Activated CD4-positive, alpha-beta T cell treated with anti-CD3 and anti-CD28 coated beads, Interleukin-2, Interleukin-4, amounts not matched to agents 100 ng/mL and 50 ng/mL, durations not matched to agents 16 hours and 8 hours (primary cell): ENCODE data around the gene LZTR1.
"Not testable (repeated sequence)": the region's sequence is repeated elsewhere in the genome, so short reads cannot be mapped to it uniquely, and the experiment has no call there.

Experiments
- DNase-seq: peaks from one replicate; pipeline ENCODE4 v3.0.0-alpha.2; 2020; ENCODE audit warnings: low spot score

The LZTR1 gene

DNA sequence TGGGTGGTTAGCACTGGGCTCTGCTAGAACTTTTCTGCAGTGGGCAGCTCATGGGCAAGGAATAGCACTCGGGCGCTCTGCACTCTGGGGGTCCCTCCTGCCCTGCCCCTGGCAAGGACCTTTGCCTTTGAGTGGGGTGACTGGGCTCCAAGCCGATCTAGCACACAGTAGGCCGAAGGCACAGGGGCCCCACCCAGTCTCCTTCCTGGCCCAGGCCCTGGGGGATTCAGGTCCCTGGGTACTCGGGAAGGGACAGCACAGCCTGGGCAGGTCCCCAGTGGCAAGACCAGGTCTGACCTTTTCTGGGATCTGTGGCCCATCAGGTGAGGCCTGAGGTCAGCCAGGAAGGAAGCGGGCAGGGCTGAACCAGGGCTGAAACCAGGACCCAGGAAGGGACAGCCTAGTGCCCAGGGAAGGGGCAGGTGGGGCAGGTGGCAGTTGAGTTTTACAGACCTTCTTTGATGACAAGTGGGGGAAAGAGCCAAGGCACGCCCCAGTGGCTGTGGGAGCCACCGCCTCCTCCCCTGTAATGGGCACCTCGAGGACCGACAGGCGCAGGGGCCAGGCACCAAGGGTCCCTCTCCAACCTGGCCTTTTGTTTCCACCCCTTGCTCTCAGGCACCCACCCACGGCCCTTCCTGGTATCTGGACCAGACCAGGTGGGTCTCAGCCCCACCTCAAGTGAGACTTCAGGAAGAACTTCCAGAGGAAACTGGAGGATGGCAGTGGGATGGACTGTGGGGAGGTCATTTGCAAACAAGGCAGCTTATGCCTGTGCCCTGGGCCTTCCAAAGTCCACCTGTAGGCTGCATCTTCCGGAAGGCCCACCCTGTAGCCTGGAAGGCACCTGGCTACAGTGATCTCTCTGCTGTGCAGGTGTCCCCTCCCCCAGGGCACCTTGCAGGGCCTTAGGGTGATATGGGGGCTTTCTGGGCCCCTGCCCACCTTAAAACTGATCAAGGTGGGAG lies 15.9 kb upstream of the LZTR1 start:
- no peak for DNase-seq

- DNase-seq: no peak
These were observed 15.0 kb upstream of the LZTR1 start, which contains the start of gene AIFM3 for GRCh38 chr22:20966883-20967696. Gene AIFM3 (plus strand): TSS chr22:20967255. CDS start chr22:20967945, 690 bp downstream.

- no peak for DNase-seq
These were observed 14.3 kb upstream of the LZTR1 start for GRCh38 chr22:20967697-20968211.

GRCh38 chr22:20968281-20968977 lies 13.7 kb upstream of the LZTR1 start:
- DNase-seq: no peak

- no peak for DNase-seq
These were observed 11.0 kb upstream of the LZTR1 start for GRCh38 chr22:20970939-20971657.

GRCh38 chr22:20972014-20972694 lies 9.9 kb upstream of the LZTR1 start:
- DNase-seq: not testable (repeated sequence)

- no peak for DNase-seq
These were observed 9.0 kb upstream of the LZTR1 start for GRCh38 chr22:20972933-20973577.

GRCh38 chr22:20973634-20974286 lies 8.3 kb upstream of the LZTR1 start:
- no peak for DNase-seq

- DNase-seq: no peak
These were observed 7.7 kb upstream of the LZTR1 start for GRCh38 chr22:20974336-20974955.

DNA sequence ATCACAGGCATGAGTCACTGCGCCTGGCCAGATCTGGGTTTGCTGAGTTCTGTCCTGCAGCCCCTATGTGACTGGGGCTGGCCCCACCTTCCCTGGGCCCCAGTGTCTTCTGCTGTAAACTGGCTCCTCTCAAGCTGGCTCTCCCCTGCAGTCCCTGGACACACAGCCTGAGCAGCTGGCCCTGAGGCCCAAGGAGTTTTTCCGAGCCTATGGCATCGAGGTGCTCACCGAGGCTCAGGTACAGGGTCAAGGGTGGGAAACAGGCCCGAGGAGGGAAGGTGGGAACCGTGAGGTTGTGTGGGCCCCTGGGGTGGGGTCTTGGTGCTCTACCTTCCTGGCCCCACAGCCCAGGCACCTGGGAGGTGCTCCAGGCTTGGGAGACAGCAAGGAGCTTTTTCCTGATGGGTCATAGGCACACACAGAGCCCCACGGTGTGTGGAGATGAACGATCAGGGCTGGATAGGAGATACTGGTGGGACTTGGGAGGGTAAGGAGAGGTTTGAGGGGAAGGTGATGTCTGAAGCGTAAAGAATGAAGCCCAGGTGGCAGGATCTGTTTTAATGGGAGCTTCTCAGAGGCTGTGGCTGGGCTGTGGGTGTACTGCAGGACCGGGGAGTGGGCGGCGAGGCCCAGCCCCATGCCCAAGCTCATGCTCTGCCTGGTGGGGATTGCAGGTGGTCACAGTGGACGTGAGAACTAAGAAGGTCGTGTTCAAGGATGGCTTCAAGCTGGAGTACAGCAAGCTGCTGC lies 6.4 kb upstream of the LZTR1 start:
- DNase-seq: no peak

- no peak for DNase-seq
These were observed 5.7 kb upstream of the LZTR1 start for GRCh38 chr22:20976291-20976877.

DNA sequence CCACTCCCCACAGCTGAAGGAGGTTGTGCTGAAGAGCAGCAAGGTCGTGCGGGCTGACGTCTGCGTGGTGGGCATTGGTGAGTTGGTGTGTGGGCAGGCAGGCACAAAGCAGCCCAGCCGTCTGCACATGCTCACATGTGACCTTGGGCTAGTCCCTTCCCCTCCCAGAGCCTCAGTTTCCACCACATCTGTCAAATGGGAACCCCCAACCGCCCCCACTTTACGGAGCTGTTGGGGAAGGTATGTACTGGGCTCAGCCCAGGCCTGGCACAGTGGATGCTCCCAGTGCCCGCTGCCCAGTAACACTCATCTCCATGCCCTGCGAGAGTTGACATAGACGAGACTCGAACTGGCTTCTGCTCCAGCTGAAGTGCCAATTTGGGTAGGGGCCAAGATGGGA lies 5.1 kb upstream of the LZTR1 start:
- no peak for DNase-seq

GRCh38 chr22:20977516-20978170 lies 4.5 kb upstream of the LZTR1 start:
- no peak for DNase-seq

GRCh38 chr22:20978419-20978818 lies 3.7 kb upstream of the LZTR1 start:
- no peak for DNase-seq

GRCh38 chr22:20979243-20979809 lies 2.8 kb upstream of the LZTR1 start:
- DNase-seq: peak; percentile 54

DNA sequence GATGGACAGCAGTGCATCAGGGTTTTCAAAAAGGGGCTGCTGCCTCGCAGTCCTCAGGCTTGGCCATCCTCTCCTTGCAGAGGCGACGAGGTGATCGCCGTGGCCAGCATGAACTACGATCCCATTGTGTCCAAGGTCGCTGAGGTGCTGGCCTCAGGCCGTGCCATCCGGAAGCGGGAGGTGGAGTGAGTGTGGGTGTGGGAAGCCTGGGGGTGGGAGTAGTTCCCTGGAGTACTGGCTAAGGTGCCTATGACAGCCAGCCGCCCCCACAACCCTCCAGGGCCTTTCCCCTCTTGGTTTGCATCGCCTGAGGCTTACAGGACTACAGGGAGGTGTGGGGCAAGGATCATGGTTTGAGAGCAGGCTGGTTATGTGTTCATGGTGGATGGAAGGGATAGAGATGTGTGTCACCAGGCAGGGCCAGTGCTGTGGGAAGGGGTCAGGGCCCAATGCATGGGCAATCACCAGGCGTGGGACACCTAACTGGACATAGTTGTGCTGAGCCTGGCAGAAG lies 2.1 kb upstream of the LZTR1 start:
- DNase-seq: no peak

- no peak for DNase-seq
These were observed 1.6 kb upstream of the LZTR1 start for GRCh38 chr22:20980523-20980922.
